ENCODE measurements around the gene LRRC14B.

DNA sequence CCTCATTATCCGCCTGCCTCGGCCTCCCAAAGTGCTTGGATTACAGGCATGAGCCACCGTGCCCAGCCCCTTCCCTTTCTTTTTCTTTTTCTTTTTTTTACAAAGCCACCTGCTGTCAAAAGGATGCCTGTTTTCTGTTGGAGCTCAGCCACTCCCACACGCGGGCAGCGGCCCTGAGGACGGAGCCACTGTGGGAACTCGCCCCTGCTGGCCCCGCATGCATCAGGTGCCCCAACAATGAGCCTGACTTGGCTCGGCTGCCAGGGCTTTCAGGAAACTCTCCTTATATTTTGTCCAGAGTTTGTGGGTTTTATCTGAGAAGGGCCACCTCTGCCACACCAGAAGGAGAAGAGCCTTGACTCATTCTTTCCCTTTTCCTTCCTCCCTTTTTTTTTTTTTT lies 37.1 kb upstream of the LRRC14B start:
- no peak for TF ChIP-seq YY1 (IDR thresholded peaks at IDR 0.05; ENCODE audit: insufficient read depth, insufficient read length)
- TF ChIP-seq SUZ12 (IDR thresholded peaks at IDR 0.05; ENCODE audit: extremely low read depth, insufficient read depth, insufficient read length) = no peak

All from NT2/D1 (cell line).